Measurements from ENCODE around the gene SP110.

The SP110 gene

DNA sequence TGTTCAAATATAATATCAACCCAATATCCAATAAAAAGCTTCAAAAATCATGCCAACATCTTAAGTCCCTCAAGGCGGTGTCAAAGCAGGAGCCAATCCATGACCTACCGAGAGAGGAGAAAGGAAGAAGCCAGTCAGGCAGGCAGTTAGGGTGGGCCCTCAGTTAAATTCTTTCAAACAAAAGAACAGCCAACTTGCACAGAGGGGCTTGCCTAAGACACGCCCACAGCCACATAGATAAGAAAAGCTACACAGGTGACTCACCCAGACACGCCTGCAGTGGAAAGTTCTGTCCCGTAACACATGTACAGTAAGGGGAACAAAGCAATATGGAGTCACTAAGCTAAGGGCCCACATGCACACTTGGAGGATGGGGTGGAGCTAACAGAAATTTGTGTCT lies 61.3 kb downstream of the SP110 start:
- no peaks in the 10 kb centered on the region for H3K9me3 ChIP-seq (ENCODE audit: control insufficient read depth, insufficient read depth, low read depth, low read length)
- H3K27ac ChIP-seq (ENCODE audit: extremely low read depth, low read depth, low read length) = no peak overlapping the region
- H3K36me3 ChIP-seq (ENCODE audit: control insufficient read depth in 2 of 2, insufficient read depth in 1 of 2, low read length in 2 of 2) = no peaks in the 10 kb centered on the region
- TF ChIP-seq ZIC2 (tag by site-specific recombination; IDR thresholded peaks at IDR 0.05) (no peak), SETDB1 (IDR thresholded peaks at IDR 0.05; ENCODE audit: insufficient read length, low read length) (peak; percentile 54)
- CTCF ChIA-PET = interaction anchor here (0.6 to 3.7 kb wide), 8 partner anchors 10 to 497 kb away, joined by 3 to 38 read pairs (median 6); no protein-coding TSS in a partner anchor
- no peak overlapping the region for H3K4me3 ChIP-seq (ENCODE audit: low read depth, low read length)
- POLR2A ChIA-PET = no interaction called here
- H3K4me1 ChIP-seq (ENCODE audit: control insufficient read depth, insufficient read depth, low read length) = no peaks in the 10 kb centered on the region

GRCh38 chr2:230156782-230157699 lies 62.7 kb downstream of the SP110 start:
- Histone ChIP-seq H3K36me3 (ENCODE audit: control insufficient read depth in 2 of 2, insufficient read depth in 1 of 2, low read length in 2 of 2) (no peaks in the 10 kb centered on the region), H3K27ac (ENCODE audit: extremely low read depth, low read depth, low read length) (no peak overlapping the region), H3K4me3 (ENCODE audit: low read depth, low read length) (no peak overlapping the region), H3K4me1 (ENCODE audit: control insufficient read depth, insufficient read depth, low read length) (no peaks in the 10 kb centered on the region), H3K9me3 (ENCODE audit: control insufficient read depth, insufficient read depth, low read depth, low read length) (no peaks in the 10 kb centered on the region)
- no peak for TF ChIP-seq KLF1 (tag by site-specific recombination; IDR thresholded peaks at IDR 0.05)
- TF ChIP-seq MZF1 (tag by site-specific recombination; IDR thresholded peaks at IDR 0.05; ENCODE audit: borderline replicate concordance) = no peak
- TF ChIP-seq ZNF394 (tag by site-specific recombination; IDR thresholded peaks at IDR 0.05; ENCODE audit: borderline replicate concordance) = no peak
- no peak for TF ChIP-seq ZNF707 (tag by site-specific recombination; IDR thresholded peaks at IDR 0.05)
- no peak for TF ChIP-seq ZNF830 (tag by site-specific recombination; IDR thresholded peaks at IDR 0.05; ENCODE audit: low read depth)
- TF ChIP-seq ZBTB48 (tag by site-specific recombination; IDR thresholded peaks at IDR 0.05) = no peak
- no peak for TF ChIP-seq PRDM2 (tag by site-specific recombination; IDR thresholded peaks at IDR 0.05; ENCODE audit: borderline replicate concordance)
- TF ChIP-seq, protein P1, sequence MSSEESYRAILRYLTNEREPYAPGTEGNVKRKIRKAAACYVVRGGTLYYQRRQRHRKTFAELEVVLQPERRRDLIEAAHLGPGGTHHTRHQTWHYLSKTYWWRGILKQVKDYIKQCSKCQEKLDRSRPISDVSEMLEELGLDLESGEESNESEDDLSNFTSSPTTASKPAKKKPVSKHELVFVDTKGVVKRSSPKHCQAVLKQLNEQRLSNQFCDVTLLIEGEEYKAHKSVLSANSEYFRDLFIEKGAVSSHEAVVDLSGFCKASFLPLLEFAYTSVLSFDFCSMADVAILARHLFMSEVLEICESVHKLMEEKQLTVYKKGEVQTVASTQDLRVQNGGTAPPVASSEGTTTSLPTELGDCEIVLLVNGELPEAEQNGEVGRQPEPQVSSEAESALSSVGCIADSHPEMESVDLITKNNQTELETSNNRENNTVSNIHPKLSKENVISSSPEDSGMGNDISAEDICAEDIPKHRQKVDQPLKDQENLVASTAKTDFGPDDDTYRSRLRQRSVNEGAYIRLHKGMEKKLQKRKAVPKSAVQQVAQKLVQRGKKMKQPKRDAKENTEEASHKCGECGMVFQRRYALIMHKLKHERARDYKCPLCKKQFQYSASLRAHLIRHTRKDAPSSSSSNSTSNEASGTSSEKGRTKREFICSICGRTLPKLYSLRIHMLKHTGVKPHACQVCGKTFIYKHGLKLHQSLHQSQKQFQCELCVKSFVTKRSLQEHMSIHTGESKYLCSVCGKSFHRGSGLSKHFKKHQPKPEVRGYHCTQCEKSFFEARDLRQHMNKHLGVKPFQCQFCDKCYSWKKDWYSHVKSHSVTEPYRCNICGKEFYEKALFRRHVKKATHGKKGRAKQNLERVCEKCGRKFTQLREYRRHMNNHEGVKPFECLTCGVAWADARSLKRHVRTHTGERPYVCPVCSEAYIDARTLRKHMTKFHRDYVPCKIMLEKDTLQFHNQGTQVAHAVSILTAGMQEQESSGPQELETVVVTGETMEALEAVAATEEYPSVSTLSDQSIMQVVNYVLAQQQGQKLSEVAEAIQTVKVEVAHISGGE (tag by site-specific recombination; conservative IDR thresholded peaks at IDR 0.05; ENCODE audit: low read depth) = no peak
- no peak for TF ChIP-seq ZNF791 (tag by site-specific recombination; IDR thresholded peaks at IDR 0.05)
- TF ChIP-seq KLF9 (tag by site-specific recombination; IDR thresholded peaks at IDR 0.05; ENCODE audit: low read depth) = no peak
- TF ChIP-seq OSR2 (tag by site-specific recombination; IDR thresholded peaks at IDR 0.05) = no peak
- no peak for TF ChIP-seq ZNF555 (tag by site-specific recombination; conservative IDR thresholded peaks at IDR 0.05)
- TF ChIP-seq ZNF398 (tag by site-specific recombination; IDR thresholded peaks at IDR 0.05) = no peak
- TF ChIP-seq ZNF529 (tag by site-specific recombination; IDR thresholded peaks at IDR 0.05; ENCODE audit: insufficient replicate concordance) = no peak
- TF ChIP-seq, protein P2, sequence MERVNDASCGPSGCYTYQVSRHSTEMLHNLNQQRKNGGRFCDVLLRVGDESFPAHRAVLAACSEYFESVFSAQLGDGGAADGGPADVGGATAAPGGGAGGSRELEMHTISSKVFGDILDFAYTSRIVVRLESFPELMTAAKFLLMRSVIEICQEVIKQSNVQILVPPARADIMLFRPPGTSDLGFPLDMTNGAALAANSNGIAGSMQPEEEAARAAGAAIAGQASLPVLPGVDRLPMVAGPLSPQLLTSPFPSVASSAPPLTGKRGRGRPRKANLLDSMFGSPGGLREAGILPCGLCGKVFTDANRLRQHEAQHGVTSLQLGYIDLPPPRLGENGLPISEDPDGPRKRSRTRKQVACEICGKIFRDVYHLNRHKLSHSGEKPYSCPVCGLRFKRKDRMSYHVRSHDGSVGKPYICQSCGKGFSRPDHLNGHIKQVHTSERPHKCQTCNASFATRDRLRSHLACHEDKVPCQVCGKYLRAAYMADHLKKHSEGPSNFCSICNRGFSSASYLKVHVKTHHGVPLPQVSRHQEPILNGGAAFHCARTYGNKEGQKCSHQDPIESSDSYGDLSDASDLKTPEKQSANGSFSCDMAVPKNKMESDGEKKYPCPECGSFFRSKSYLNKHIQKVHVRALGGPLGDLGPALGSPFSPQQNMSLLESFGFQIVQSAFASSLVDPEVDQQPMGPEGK (tag by site-specific recombination; IDR thresholded peaks at IDR 0.05) = no peak
- CTCF ChIA-PET = no interaction called here
- POLR2A ChIA-PET = no interaction called here

Measured in HEK293 (cell line).